Testis (tissue), 3 donors: ENCODE data around the gene MSI2. TPM values are rescaled to one million over a fixed set of nuclear protein-coding genes. Genes with fewer than 3 reads are reported as not detected.

ENCODE experiments used
- DNase-seq: peaks from one replicate; pipeline ENCODE4 v3.0.0-alpha.2; 2019
- H3K27ac ChIP-seq, 2 donors: fragments of 200-600 bp; sonication (generic); one replicate each; pipeline ENCODE4 v1.5.1; 2019
- H3K27me3 ChIP-seq: fragments of 200-600 bp; sonication (generic); one replicate; pipeline ENCODE4 v1.5.1; 2019
- H3K36me3 ChIP-seq: fragments of 200-600 bp; sonication (generic); one replicate; pipeline ENCODE4 v1.5.1; 2017; ENCODE audit warnings: low read depth; ENCODE audit errors: missing control alignments
- H3K4me1 ChIP-seq: fragments of 200-600 bp; sonication (generic); one replicate; pipeline ENCODE4 v1.5.1; 2019
- H3K4me3 ChIP-seq, 2 donors: fragments of 200-600 bp; sonication (generic); one replicate each; pipeline ENCODE4 v1.5.1; 2017 to 2019
- H3K9me3 ChIP-seq: fragments of 200-600 bp; sonication (generic); one replicate; pipeline ENCODE4 v1.5.1; 2017
- CTCF ChIP-seq, 3 experiments: fragments of 450-650 bp in 2 of 3; fragments of 200-600 bp in 1 of 3; sonication (generic) in 1 of 3; IDR thresholded peaks; one replicate each; pipeline ENCODE4 v1.5.1; 2016 to 2019; ENCODE audit warnings: antibody characterized with exemption in 3 of 3, mild to moderate bottlenecking in 2 of 3, moderate library complexity in 1 of 3
- POLR2A ChIP-seq: fragments of 450-650 bp; IDR thresholded peaks from one replicate; pipeline ENCODE4 v1.6.1; 2017; ENCODE audit warnings: antibody characterized with exemption, mild to moderate bottlenecking, moderate library complexity
- WGBS, 2 donors: methylation state at CpG; one replicate each; pipeline ENCODE4 v1.1.5; 2018; 5-methylcytosine and 5-hydroxymethylcytosine counted together
- intact Hi-C: fragments of 100-400 bp; cut with DNase I; formaldehyde crosslinking; loops from one replicate; pipeline ENCODE4 v1.15.1; 2023; ENCODE audit warnings: low total_unique reads
- polyA plus RNA-seq: library from polyadenylated mRNA; stranded (reverse); fragments of 350-450 nt; fragmentation: Illumina TruSeq; extraction: RNeasy Lipid Tissue Mini Kit (QIAGEN cat#74804); gene quantifications from one replicate; pipeline ENCODE4 v1.2.3, GENCODE V29; 2014; ENCODE audit warnings: low read depth, low replicate concordance; ENCODE audit not compliant: insufficient read depth
- total RNA-seq, 2 donors: library from RNA; depleted of rRNA; stranded (reverse); fragments of >200 nt; gene quantifications; one replicate each; pipeline ENCODE4 v1.2.3, GENCODE V29; 2016

MSI2 gene
- total and polyA plus RNA-seq, 3 donors from 2014 or later: 46.5 to 106 (median 76.6) TPM

- Histone ChIP-seq H3K36me3 (no peaks in the 10 kb centered on the region), H3K9me3 (no peaks in the 10 kb centered on the region), H3K4me1 (peaks cover 13% of the 10 kb centered on the region), H3K4me3 (no peak overlapping the region), H3K27me3 (no peaks in the 10 kb centered on the region), H3K27ac (peak overlapping the region in 1 of 2 donors; percentile 46)
- WGBS, 2 donors: 63 to 73% methylated on average over 2 of the region's 2 CpGs
- no peak for TF ChIP-seq CTCF (IDR thresholded peaks at IDR 0.05)
- TF ChIP-seq POLR2A: no peak
- intact Hi-C loops: no loop called here
- DNase-seq: no peak
These were observed 405.7 kb downstream of the MSI2 start for GRCh38 chr17:57662041-57662440.

GRCh38 chr17:57662644-57663308 is 406.5 kb downstream of the MSI2 start:
- WGBS, 2 donors: 27 to 35% methylated on average over 21 of the region's 21 CpGs
- H3K27me3 ChIP-seq: no peaks in the 10 kb centered on the region
- no peaks in the 10 kb centered on the region for H3K9me3 ChIP-seq
- TF ChIP-seq CTCF (IDR thresholded peaks at IDR 0.05): no peak
- no peak for TF ChIP-seq POLR2A
- peak overlapping the region; percentile 36 to 47 for H3K4me3 ChIP-seq
- DNase-seq: peak; percentile 94
- peaks cover 13% of the 10 kb centered on the region for H3K4me1 ChIP-seq
- peak overlapping the region in 1 of 2 donors; percentile 46 for H3K27ac ChIP-seq
- no peaks in the 10 kb centered on the region for H3K36me3 ChIP-seq
- intact Hi-C loops: no loop called here

- H3K4me1 ChIP-seq: peaks cover 13% of the 10 kb centered on the region
- intact Hi-C loops: no loop called here
- no peak for TF ChIP-seq CTCF (IDR thresholded peaks at IDR 0.05)
- no peak for TF ChIP-seq POLR2A
- peak overlapping the region; percentile 36 to 47 for H3K4me3 ChIP-seq
- H3K36me3 ChIP-seq: no peaks in the 10 kb centered on the region
- WGBS, 2 donors: 51 to 60% methylated on average over 12 to 14 of the region's 14 CpGs
- no peak for DNase-seq
- peak overlapping the region in 1 of 2 donors; percentile 46 for H3K27ac ChIP-seq
- no peaks in the 10 kb centered on the region for H3K27me3 ChIP-seq
- H3K9me3 ChIP-seq: no peaks in the 10 kb centered on the region
These were observed 407.2 kb downstream of the MSI2 start for GRCh38 chr17:57663326-57664070.

GRCh38 chr17:57665128-57665527 is 408.8 kb downstream of the MSI2 start:
- Histone ChIP-seq H3K4me3 (no peak overlapping the region), H3K27ac (peak overlapping the region in 1 of 2 donors; percentile 12), H3K27me3 (no peaks in the 10 kb centered on the region), H3K9me3 (no peaks in the 10 kb centered on the region), H3K4me1 (peaks cover 13% of the 10 kb centered on the region), H3K36me3 (no peaks in the 10 kb centered on the region)
- DNase-seq: peak; percentile 39
- 49 to 59% methylated on average over 4 to 5 of the region's 5 CpGs for WGBS, 2 donors
- intact Hi-C loops: no loop called here
- TF ChIP-seq POLR2A (no peak), CTCF (IDR thresholded peaks at IDR 0.05) (no peak)
